Loucy (cell line): ENCODE measurements around the gene RPL28.

Source experiments
- EZH2phosphoT487 ChIP-seq: fragments of 200-600 bp; IDR thresholded peaks from 2 replicates; pipeline ENCODE4 v1.6.1; 2018; ENCODE audit warnings: antibody characterized with exemption, mild to moderate bottlenecking, moderate library complexity, borderline replicate concordance
- TF ChIP-seq, protein P1 (sequence below): fragments of 200-600 bp; sonication (generic); conservative IDR thresholded peaks from 2 replicates; pipeline ENCODE4 v1.5.1; 2014; ENCODE audit warnings: mild to moderate bottlenecking, antibody characterized with exemption, low read length

DNA sequence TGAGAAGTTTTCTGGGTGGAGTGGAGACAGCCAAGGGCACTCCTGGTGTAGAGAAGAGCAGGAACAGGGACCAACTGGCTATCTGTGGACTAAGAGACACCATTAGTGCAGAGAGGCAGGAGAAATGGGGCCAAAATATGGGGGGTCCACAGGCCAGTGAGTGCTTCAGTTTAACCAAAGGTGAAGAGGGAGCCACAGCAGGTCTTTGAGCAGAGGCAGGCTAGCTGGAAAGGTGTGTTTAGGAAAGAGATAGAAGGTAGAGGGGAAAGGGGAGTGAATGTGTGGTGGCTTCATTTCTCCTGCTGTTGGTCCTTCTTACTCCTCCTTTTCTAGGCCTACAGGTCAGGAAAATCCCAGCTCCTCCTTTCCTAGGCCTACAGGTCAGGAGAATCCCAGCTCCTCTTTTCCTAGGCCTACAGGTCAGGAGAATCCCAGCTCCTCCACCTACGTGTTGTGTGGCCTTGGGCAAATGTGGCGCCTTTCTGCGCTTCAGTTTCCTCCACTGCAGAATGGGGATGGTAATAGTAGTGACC is 3.1 kb upstream of the RPL28 start:
- no peak for TF ChIP-seq EZH2phosphoT487
- TF ChIP-seq, protein P1, sequence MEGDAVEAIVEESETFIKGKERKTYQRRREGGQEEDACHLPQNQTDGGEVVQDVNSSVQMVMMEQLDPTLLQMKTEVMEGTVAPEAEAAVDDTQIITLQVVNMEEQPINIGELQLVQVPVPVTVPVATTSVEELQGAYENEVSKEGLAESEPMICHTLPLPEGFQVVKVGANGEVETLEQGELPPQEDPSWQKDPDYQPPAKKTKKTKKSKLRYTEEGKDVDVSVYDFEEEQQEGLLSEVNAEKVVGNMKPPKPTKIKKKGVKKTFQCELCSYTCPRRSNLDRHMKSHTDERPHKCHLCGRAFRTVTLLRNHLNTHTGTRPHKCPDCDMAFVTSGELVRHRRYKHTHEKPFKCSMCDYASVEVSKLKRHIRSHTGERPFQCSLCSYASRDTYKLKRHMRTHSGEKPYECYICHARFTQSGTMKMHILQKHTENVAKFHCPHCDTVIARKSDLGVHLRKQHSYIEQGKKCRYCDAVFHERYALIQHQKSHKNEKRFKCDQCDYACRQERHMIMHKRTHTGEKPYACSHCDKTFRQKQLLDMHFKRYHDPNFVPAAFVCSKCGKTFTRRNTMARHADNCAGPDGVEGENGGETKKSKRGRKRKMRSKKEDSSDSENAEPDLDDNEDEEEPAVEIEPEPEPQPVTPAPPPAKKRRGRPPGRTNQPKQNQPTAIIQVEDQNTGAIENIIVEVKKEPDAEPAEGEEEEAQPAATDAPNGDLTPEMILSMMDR: no peak
